Gastroesophageal sphincter (tissue), 3 donors: ENCODE results near the gene PNKD.

Experiments
- CTCF ChIP-seq, 4 experiments: fragments of 200-600 bp in 2 of 4; fragments of 450-650 bp in 2 of 4; sonication (generic) in 1 of 4; IDR thresholded peaks; one replicate each; pipeline ENCODE4 v1.5.1; 2017 to 2019; ENCODE audit warnings: antibody characterized with exemption in 4 of 4, mild to moderate bottlenecking in 2 of 4, moderate library complexity in 2 of 4
- POLR2A ChIP-seq, 2 donors: fragments of 450-650 bp; IDR thresholded peaks; one replicate each; pipeline ENCODE4 v1.6.1; 2017; ENCODE audit warnings: antibody characterized with exemption in 2 of 2, mild to moderate bottlenecking in 2 of 2, moderate library complexity in 1 of 2
- POLR2AphosphoS5 ChIP-seq: sonication (generic); formaldehyde crosslinking; IDR thresholded peaks from one replicate; pipeline ENCODE4 v1.6.1; 2017; ENCODE audit warnings: antibody characterized with exemption

- no peak for TF ChIP-seq CTCF (IDR thresholded peaks at IDR 0.05)
- TF ChIP-seq POLR2A (IDR thresholded peaks at IDR 0.05): no peak
- no peak for TF ChIP-seq POLR2AphosphoS5
Observed at GRCh38 chr2:218262631-218263586, 7.4 kb upstream of the PNKD start.
